GM12864 (cell line): ENCODE data around the gene NETO1.

Experiments used
- DNase-seq: peaks from one replicate; pipeline ENCODE4 v3.0.0-alpha.2; 2011; ENCODE audit warnings: low read depth
- H3K4me3 ChIP-seq: 2 replicates; pipeline ENCODE4 v1.5.1; 2011; ENCODE audit warnings: mild to moderate bottlenecking, low read depth, low read length, control low read depth
- CTCF ChIP-seq: IDR thresholded peaks from 2 replicates; pipeline ENCODE4 v1.5.1; 2011; ENCODE audit warnings: low read depth, mild to moderate bottlenecking, moderate library complexity, low read length, control low read depth, inconsistent platforms; ENCODE audit errors: missing control alignments

NETO1 gene

GRCh38 chr18:72866442-72866900, 1.3 kb downstream of the NETO1 start:
- DNase-seq = no peak
- TF ChIP-seq CTCF = no peak
- H3K4me3 ChIP-seq = no peak overlapping the region; the same call in 1 of the 2 replicates

GRCh38 chr18:72863754-72864153, 4.0 kb downstream of the NETO1 start:
- no peak overlapping the region for H3K4me3 ChIP-seq
- no peak for TF ChIP-seq CTCF
- no peak for DNase-seq

GRCh38 chr18:72859088-72859487, 8.7 kb downstream of the NETO1 start:
- no peak for DNase-seq
- TF ChIP-seq CTCF = no peak
- H3K4me3 ChIP-seq = no peak overlapping the region

GRCh38 chr18:72849671-72850070, 18.1 kb downstream of the NETO1 start:
- no peak for TF ChIP-seq CTCF
- DNase-seq = no peak
- no peak overlapping the region for H3K4me3 ChIP-seq

GRCh38 chr18:72848503-72849237, 19.1 kb downstream of the NETO1 start:
- no peak for TF ChIP-seq CTCF
- DNase-seq = no peak
- H3K4me3 ChIP-seq = no peak overlapping the region

- no peak overlapping the region for H3K4me3 ChIP-seq
- no peak for DNase-seq
- no peak for TF ChIP-seq CTCF
Measured at GRCh38 chr18:72847771-72848170, 20.0 kb downstream of the NETO1 start.
